Muscle layer of duodenum (tissue), 2 donors: ENCODE data around the gene PRDM16.

Source experiments
- H3K27ac ChIP-seq: one replicate; pipeline ENCODE4 v1.7.0; 2013; ENCODE audit warnings: mild to moderate bottlenecking, low read length
- H3K27me3 ChIP-seq: one replicate; pipeline ENCODE4 v1.7.0; 2013; ENCODE audit warnings: low read depth, mild to moderate bottlenecking, control low read depth, low read length
- H3K36me3 ChIP-seq, 2 donors: one replicate each; pipeline ENCODE4 v1.7.0; 2013; ENCODE audit warnings: low read length in 2 of 2, control low read depth in 1 of 2, mild to moderate bottlenecking in 1 of 2; ENCODE audit not compliant: insufficient read depth in 2 of 2, control insufficient read depth in 1 of 2
- H3K4me1 ChIP-seq, 2 donors: one replicate each; pipeline ENCODE4 v1.7.0; 2013; ENCODE audit warnings: low read length in 2 of 2, mild to moderate bottlenecking in 2 of 2, control low read depth in 1 of 2, moderate library complexity in 1 of 2; ENCODE audit not compliant: insufficient read depth in 2 of 2, control insufficient read depth in 1 of 2
- H3K4me3 ChIP-seq, 2 donors: one replicate each; pipeline ENCODE4 v1.7.0; 2013; ENCODE audit warnings: low read length in 2 of 2, low read depth in 1 of 2, mild to moderate bottlenecking in 1 of 2
- H3K9me3 ChIP-seq, 2 donors: one replicate each; pipeline ENCODE4 v1.7.0; 2013; ENCODE audit warnings: low read length in 2 of 2, control low read depth in 1 of 2, mild to moderate bottlenecking in 1 of 2; ENCODE audit not compliant: control insufficient read depth in 1 of 2
- donor health status: healthy.

The PRDM16 gene

DNA sequence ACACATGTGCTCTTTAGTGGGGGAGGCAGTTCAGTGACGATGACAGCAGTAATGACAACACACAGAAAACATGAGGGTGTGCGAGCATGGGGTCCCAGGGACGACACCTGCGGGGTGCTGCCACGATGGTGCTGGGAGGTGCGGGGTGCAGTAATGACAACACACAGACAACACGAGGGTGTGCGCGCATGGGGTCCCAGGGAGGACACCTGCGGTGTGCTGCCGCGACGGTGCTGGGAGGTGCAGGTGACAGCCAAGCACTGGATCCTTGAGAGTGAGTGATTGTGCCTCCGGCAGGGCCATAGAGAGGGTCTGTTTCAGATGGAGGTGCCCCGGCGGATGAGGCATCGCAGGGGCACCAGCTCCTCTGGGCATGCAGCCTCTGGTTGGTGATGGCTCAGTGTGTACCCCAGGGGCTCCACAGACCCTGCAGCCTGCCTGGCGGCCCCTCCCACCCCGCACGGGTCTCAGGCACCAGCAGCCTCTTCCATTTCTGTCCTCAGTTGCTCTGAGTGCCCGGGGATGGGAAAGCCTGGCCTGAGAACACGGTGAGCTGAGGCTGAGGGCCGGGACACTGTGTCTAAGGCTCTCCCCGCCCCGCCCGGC is 193.8 kb downstream of the PRDM16 start:
- H3K4me3 ChIP-seq: no peak overlapping the region
- no peak overlapping the region for H3K27ac ChIP-seq
- H3K36me3 ChIP-seq: no peaks in the 10 kb centered on the region
- no peaks in the 10 kb centered on the region for H3K27me3 ChIP-seq
- peaks cover 0 to 10% of the 10 kb centered on the region in 2 donors for H3K4me1 ChIP-seq
- no peaks in the 10 kb centered on the region for H3K9me3 ChIP-seq

DNA sequence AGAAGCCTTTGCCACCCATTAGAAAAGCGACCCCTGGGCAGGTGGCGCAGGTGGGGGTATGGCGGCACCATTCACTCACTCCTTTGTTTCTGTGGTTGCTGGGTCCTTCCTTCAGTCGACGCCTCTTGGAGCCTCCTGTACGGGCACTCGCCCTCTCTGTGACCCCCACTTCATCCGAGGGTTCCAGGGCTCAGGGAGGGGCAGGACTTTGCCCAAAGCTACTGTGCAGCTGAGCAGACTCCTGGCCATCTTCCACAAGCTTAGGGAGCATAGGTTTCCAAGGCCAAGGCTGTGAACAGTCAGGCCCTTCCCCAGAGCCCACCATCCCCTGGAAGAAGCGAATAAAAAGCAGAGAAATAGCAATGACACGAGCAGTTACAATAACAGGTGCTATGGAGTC is 194.8 kb downstream of the PRDM16 start:
- no peaks in the 10 kb centered on the region for H3K9me3 ChIP-seq
- no peaks in the 10 kb centered on the region for H3K27me3 ChIP-seq
- H3K27ac ChIP-seq: no peak overlapping the region
- H3K4me1 ChIP-seq: peaks cover 0 to 3% of the 10 kb centered on the region in 2 donors
- no peaks in the 10 kb centered on the region for H3K36me3 ChIP-seq
- H3K4me3 ChIP-seq: no peak overlapping the region

DNA sequence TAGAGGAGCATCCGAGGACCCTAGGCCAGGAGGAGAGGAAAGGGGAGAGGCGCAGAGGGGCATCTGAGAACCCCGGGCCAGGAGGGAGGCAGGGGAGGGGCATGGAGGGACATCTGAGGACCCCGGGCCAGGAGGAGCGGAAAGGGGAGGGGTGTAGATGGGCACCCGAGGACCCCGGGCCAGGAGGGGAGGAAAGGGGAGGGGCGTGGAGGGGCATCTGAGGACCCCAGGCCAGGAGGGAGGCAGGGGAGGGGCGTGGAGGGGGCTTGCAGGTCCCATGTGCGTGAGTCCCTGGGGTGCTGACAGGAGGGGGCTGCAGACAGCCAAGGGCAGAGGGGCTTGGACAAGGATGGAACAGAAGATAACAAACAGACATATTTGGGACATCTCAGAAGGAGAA is 195.5 kb downstream of the PRDM16 start:
- H3K9me3 ChIP-seq: no peaks in the 10 kb centered on the region
- H3K27me3 ChIP-seq: no peaks in the 10 kb centered on the region
- no peaks in the 10 kb centered on the region for H3K36me3 ChIP-seq
- H3K4me3 ChIP-seq: no peak overlapping the region
- H3K27ac ChIP-seq: no peak overlapping the region
- peaks cover 0 to 2% of the 10 kb centered on the region in 2 donors for H3K4me1 ChIP-seq

DNA sequence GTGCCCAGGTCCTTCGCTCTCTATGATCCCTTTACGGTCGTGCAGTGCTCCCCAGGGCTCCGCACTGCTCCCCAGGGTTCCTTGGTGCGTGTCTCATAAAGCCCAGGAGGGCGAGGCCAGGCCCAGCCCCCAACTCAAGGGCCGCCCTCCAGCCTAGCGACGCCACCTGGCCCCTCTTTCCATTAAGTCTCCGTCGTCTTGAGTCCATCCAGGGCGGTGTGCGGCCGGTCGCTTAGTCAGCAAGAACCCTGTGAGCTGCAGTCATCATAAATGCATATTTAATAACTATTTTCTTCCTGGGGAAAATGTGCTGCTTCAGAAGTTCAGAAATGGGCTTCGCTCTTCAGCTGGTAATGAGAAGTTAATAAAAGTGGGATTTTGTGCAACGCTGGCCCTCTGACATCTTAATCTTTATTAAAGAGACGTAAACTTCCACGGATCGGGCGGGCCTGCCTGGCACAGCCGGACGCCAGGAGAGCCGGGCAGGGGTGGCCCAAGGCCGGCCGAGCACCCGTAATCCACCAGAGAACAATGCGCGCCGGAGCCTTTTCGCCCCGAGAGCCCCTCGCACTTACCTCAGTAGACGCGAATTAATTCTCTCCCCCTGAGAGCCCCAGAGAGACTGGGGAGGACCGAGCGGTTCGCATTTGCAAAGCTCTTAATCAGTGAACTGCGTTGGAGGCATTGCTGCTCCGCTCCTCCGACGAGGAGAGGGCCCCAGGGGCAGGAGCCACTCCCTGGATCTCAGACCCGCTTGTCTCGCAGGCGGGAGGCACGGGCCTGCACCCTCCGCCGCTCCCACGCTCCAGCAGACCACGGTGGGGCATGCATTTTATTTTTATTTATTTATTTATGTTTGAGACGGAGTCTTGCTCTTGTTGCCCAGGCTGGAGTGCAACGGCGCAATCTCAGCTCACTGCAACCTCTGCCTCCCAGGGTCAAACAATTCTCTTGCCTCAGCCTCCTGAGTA is 197.1 kb downstream of the PRDM16 start:
- H3K27ac ChIP-seq: no peak overlapping the region
- H3K9me3 ChIP-seq: no peaks in the 10 kb centered on the region
- H3K4me1 ChIP-seq: peaks cover 0 to 2% of the 10 kb centered on the region in 2 donors
- H3K27me3 ChIP-seq: no peaks in the 10 kb centered on the region
- H3K4me3 ChIP-seq: no peak overlapping the region
- H3K36me3 ChIP-seq: no peaks in the 10 kb centered on the region

DNA sequence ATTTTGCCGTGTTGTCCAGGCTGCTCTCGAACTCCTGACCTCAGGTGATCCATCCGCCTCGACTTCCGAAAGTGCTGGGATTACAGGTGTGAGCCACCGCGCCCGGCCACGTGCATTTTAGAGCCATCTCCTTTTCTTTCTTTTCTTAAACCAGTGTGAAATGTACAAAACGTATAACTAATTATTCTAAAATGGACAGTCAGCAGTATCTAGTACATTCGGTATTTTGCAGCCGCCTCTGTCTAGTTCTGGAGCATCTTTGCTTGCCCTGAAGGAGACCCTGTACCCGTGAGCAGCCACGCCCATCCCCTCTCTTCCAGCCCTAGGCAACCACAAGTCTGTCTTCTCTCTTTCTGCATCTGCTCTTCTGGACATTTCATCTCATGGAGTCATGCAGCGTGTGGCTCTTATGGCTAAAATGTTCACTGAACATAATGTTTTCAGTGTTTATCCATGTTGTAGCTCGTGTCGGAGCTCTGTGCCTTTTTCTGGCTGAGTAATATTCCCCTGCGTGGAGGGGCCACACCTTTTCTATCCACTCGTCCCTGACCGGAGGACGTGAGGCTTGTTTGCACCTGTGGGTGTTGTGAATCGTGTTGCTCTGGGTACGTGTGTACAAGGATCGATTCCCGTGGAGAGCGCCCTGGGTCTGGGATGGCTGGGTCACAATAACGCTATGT is 198.0 kb downstream of the PRDM16 start:
- Histone ChIP-seq H3K4me1 (peaks cover 0 to 2% of the 10 kb centered on the region in 2 donors), H3K36me3 (no peaks in the 10 kb centered on the region), H3K27ac (no peak overlapping the region), H3K27me3 (no peaks in the 10 kb centered on the region), H3K9me3 (no peaks in the 10 kb centered on the region), H3K4me3 (no peak overlapping the region)

DNA sequence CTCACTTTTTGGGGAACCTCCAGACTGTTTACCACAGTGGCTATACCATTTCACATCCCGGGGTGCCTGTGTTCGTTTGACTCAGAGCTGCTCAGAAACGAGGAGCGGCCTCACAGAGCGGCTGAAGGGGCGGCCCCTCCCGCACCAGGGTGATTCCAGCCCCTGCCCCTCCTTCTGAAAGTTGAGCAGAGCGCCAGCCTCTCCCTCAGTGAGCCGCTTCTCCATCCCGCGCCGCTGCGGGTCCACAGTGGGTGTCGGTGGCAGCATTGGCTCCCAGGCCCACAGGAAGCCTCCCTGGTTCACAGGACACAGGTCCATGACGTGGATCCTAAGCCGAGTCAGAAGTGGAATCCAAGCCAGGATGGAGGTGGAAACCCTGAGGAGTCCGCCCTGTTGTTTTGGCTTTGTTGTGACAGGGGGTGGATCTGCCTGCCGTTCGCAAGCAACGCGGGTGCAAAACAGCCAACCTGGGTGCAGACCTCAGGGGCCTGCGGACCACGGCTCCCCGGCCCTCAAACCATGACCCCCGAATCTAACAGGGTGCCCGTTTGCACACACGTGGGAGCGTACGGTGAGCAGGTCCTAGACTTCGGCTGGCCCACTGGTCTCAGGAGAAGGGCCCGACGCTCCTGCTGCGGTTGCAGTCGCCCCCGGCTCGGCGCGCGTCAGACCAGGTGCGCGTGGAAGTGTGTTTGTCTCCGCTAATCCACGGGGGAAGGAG is 198.7 kb downstream of the PRDM16 start:
- Histone ChIP-seq H3K4me1 (peaks cover 0 to 2% of the 10 kb centered on the region in 2 donors), H3K4me3 (no peak overlapping the region), H3K9me3 (no peaks in the 10 kb centered on the region), H3K27me3 (no peaks in the 10 kb centered on the region), H3K36me3 (no peaks in the 10 kb centered on the region), H3K27ac (no peak overlapping the region)

DNA sequence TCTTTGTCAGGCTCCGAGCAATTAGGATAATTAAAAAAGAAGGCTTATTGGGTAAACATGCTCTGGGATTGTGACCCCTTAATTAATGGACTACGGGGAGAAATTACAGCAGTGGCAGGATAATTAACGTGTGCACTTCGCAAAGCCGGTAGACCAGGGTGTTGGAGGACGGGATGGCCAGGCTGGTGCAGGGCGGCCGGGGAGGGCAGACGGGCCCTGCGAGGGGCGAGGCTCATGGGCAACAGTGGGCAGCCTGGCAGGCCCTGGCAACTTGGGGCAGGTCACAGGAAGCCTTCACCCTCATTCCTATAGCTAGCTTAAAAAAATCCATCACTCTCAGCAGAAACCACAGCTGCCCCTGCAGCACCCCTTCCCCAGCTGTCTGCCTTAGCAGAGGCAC is 199.3 kb downstream of the PRDM16 start:
- H3K36me3 ChIP-seq: no peaks in the 10 kb centered on the region
- H3K4me3 ChIP-seq: no peak overlapping the region
- peaks cover 0 to 2% of the 10 kb centered on the region in 2 donors for H3K4me1 ChIP-seq
- H3K27me3 ChIP-seq: no peaks in the 10 kb centered on the region
- H3K9me3 ChIP-seq: no peaks in the 10 kb centered on the region
- H3K27ac ChIP-seq: no peak overlapping the region

DNA sequence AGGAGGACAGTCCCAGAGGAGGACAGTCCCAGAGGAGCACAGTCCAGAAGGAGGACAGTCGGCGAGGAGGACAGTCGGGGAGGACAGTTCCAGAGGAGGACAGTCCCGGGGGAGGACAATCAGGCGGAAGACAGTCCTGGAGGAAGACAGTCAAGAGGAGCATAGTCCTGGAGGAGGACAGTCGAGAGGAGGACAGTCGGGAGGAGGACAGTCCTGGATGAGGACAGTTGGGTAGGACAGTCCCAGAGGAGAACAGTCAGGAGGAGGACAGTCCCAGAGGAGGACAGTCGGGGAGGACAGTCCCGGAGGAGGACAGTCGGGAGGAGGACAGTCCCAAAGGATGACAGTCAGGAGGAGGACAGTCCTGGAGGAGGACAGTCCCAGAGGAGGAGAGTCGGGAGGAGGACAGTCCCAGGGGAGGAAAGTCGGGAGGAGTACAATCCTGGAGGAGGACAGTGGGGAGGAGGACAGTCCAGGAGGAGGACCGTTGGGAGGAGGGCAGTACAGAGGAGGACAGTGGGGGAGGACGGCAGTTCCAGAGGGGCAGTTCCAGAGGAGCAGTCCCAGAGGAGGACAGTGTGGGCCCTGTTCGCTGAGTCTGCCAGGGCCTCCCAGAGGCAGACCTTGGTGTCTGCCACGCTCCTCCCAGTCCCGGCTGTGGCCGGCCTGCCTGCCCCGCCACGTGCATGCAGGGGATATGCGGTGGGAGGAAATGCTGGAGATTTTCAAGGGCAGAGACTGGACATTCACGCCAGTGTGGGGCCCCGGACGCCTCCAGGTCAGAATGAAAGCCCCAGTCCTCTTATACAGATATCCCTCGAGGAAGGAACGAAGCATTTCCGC is 201.6 kb downstream of the PRDM16 start:
- Histone ChIP-seq H3K27me3 (no peaks in the 10 kb centered on the region), H3K36me3 (no peaks in the 10 kb centered on the region), H3K27ac (no peak overlapping the region), H3K4me3 (no peak overlapping the region), H3K9me3 (no peaks in the 10 kb centered on the region), H3K4me1 (no peaks in the 10 kb centered on the region)

DNA sequence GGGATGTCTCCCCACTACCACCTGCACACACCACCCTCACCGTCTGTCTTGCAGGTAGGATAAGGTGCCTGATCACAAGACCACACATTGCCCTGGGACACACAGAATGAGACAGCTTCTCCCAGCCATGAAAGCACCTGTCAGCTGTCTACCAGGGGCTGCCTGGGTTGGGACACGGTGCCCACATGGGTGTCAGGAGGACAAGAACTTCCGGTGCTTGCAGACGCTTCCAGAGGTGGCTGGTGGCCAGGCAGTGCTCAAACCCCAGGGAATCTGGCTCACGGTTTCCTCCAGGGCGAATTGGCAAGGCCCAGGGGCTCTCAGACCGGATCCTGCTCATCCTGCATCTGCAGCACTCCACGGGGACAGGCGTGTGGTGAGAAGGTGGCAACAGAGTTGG is 202.9 kb downstream of the PRDM16 start:
- no peaks in the 10 kb centered on the region for H3K4me1 ChIP-seq
- no peak overlapping the region for H3K4me3 ChIP-seq
- no peaks in the 10 kb centered on the region for H3K36me3 ChIP-seq
- H3K27ac ChIP-seq: no peak overlapping the region
- no peaks in the 10 kb centered on the region for H3K9me3 ChIP-seq
- H3K27me3 ChIP-seq: no peaks in the 10 kb centered on the region

DNA sequence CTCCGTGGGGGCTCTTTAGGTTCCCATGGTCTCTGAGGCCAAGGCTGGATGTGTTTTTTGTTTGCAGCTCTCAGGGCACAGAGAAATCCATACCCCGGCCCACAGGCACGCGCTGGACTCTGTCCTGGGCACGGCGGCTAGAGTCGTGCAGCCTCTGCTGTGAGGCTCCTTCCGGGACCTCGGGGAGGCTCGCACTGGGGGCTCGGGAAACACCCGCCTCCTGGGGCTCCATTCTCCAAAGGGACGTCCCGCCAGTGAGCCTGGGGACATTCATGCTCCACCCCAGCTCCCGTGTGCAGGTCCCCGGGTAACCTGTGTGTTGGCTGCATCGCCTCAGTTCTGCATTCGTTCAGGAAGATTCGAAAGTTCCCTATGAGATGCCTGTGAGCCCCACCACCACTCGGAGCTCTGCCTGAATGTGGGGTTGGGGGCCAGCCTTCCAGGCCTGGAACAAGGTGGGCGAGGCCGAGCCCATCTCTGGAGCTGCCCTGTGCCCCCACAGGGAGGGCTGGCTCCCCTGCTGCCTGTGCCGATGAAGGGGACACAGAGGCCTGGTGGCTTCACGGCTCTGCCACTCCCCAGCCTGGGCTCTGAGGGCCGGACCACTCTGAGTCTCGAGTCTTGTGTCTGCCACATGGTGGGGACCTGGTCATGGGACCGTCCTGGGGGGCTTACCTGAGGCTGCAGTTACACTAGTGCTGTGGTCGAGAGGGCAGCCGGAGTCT is 203.5 kb downstream of the PRDM16 start:
- Histone ChIP-seq H3K4me3 (no peak overlapping the region), H3K9me3 (no peaks in the 10 kb centered on the region), H3K36me3 (no peaks in the 10 kb centered on the region), H3K4me1 (no peaks in the 10 kb centered on the region), H3K27me3 (no peaks in the 10 kb centered on the region), H3K27ac (no peak overlapping the region)
